Fibroblast of lung (primary cell): ENCODE measurements around the gene RRH. TPM values are rescaled to one million over a fixed set of nuclear protein-coding genes. Genes with fewer than 3 reads are reported as not detected.
"Not testable (repeated sequence)": the region's sequence is repeated elsewhere in the genome, so short reads cannot be mapped to it uniquely, and the experiment has no call there.

ENCODE experiments used
- DNase-seq, 2 donors: peaks; one replicate each; pipeline versions ENCODE4 v3.0.0 to v3.0.0-alpha.2; 2010; ENCODE audit warnings: low read depth in 2 of 2
- H2AFZ ChIP-seq: 2 replicates; pipeline ENCODE4 v1.5.1; 2012; ENCODE audit warnings: low read length, control low read depth, inconsistent platforms
- H3K27ac ChIP-seq: 2 replicates; pipeline ENCODE4 v1.5.1; 2011; ENCODE audit warnings: low read length, control low read depth; ENCODE audit not compliant: insufficient read depth
- H3K27me3 ChIP-seq: 2 replicates; pipeline ENCODE4 v1.5.1; 2011; ENCODE audit warnings: mild to moderate bottlenecking, low read length; ENCODE audit not compliant: control insufficient read depth, insufficient read depth
- H3K36me3 ChIP-seq: 2 replicates; pipeline ENCODE4 v1.5.1; 2011; ENCODE audit warnings: low read length; ENCODE audit not compliant: control insufficient read depth, insufficient read depth
- H3K4me1 ChIP-seq: 2 replicates; pipeline ENCODE4 v1.5.1; 2011; ENCODE audit warnings: low read length; ENCODE audit not compliant: control insufficient read depth, insufficient read depth; ENCODE audit errors: extremely low read depth
- H3K4me2 ChIP-seq: 2 replicates; pipeline ENCODE4 v1.5.1; 2011; ENCODE audit warnings: low read length, control low read depth; ENCODE audit not compliant: insufficient read depth; ENCODE audit errors: extremely low read depth
- H3K4me3 ChIP-seq, 4 experiments: fragments of 200-600 bp in 1 of 4; sonication (generic) in 1 of 4; replicated peaks in 1 of 4; 2 replicates each; pipeline ENCODE4 v1.5.1; 2011 to 2016; ENCODE audit warnings: low read length in 4 of 4, low read depth in 3 of 4, mild to moderate bottlenecking in 3 of 4, control low read depth in 2 of 4, inconsistent platforms in 1 of 4, mixed read lengths in 1 of 4; ENCODE audit not compliant: insufficient read depth in 1 of 4; ENCODE audit errors: control extremely low read depth in 1 of 4
- H3K79me2 ChIP-seq: 2 replicates; pipeline ENCODE4 v1.5.1; 2012; ENCODE audit warnings: mild to moderate bottlenecking, low read length, inconsistent platforms; ENCODE audit not compliant: control insufficient read depth, insufficient read depth
- H3K9ac ChIP-seq: 2 replicates; pipeline ENCODE4 v1.5.1; 2011; ENCODE audit warnings: mild to moderate bottlenecking, low read length, control low read depth; ENCODE audit not compliant: insufficient read depth
- H3K9me3 ChIP-seq: 2 replicates; pipeline ENCODE4 v1.5.1; 2012; ENCODE audit warnings: low read depth, low read length; ENCODE audit not compliant: control insufficient read depth, insufficient read depth
- H4K20me1 ChIP-seq: 2 replicates; pipeline ENCODE4 v1.5.1; 2011; ENCODE audit warnings: low read length; ENCODE audit not compliant: control insufficient read depth, insufficient read depth; ENCODE audit errors: extremely low read depth
- CTCF ChIP-seq, 2 donors: IDR thresholded peaks in 1 of 2; conservative IDR thresholded peaks in 1 of 2; 1 replicate in 1 of 2; 2 replicates in 1 of 2; pipeline ENCODE4 v1.5.1; 2011 to 2012; ENCODE audit warnings: low read length in 2 of 2, control low read depth in 1 of 2, inconsistent platforms in 1 of 2, low read depth in 1 of 2, mild to moderate bottlenecking in 1 of 2
- EZH2 ChIP-seq: IDR thresholded peaks from 2 replicates; pipeline ENCODE4 v1.5.1; 2012; ENCODE audit warnings: low read length, control low read depth, mild to moderate bottlenecking; ENCODE audit errors: missing control alignments
- polyA plus RNA-seq, 2 donors: library from polyadenylated mRNA; depleted of rRNA in 1 of 2; stranded (reverse) in 1 of 2; unstranded in 1 of 2; fragments of >200 nt; gene quantifications; 2 replicates each; pipeline ENCODE4 v1.2.1, GENCODE V29; 2011 to 2012; ENCODE audit warnings: missing spikeins in 1 of 2
- total RNA-seq: library from RNA; depleted of rRNA; stranded (reverse); fragments of >200 nt; gene quantifications from 2 replicates; pipeline ENCODE4 v1.2.1, GENCODE V29; 2014

Gene RRH
- total and polyA plus RNA-seq, 2 donors (not counting 1 experiment from before 2014, with no cell fraction given) = under 0.01 to 0.08 TPM

DNA sequence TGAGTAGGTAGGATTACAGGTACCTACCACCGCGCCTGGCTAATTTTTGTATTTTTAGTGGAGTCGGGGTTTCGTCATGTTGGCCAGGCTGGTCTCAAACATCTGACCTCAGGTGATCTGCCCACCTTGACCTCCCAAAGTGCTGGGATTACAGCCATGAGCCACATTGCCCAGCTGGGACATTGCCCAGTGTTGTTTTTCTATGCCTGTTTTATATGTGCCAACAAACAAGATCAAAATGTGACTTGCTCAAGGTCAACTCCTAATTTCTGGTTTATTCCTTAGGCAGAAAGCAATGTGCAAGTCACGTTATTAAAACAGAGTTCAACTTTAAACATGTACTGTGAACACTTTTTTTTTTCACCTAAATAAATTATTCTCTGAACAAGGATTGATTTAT, 22.8 kb downstream of the RRH start:
- no peaks in the 10 kb centered on the region for H3K9me3 ChIP-seq
- no peak overlapping the region for H3K4me2 ChIP-seq
- TF ChIP-seq EZH2 = no peak
- no peak for TF ChIP-seq CTCF (conservative IDR thresholded peaks at IDR 0.05 in 1 of 2, IDR thresholded peaks at IDR 0.05 in 1 of 2; ENCODE audit: low read depth in 1 of 2, low read length in 2 of 2)
- H3K27me3 ChIP-seq = no peaks in the 10 kb centered on the region
- H3K79me2 ChIP-seq = no peaks in the 10 kb centered on the region
- H4K20me1 ChIP-seq = no peaks in the 10 kb centered on the region
- no peaks in the 10 kb centered on the region for H3K36me3 ChIP-seq
- DNase-seq = no peak
- no peak overlapping the region for H3K9ac ChIP-seq
- no peaks in the 10 kb centered on the region for H3K4me1 ChIP-seq
- no peak overlapping the region for H2AFZ ChIP-seq
- no peak overlapping the region for H3K27ac ChIP-seq
- H3K4me3 ChIP-seq = no peak overlapping the region

- H3K27ac ChIP-seq, H3K4me3 ChIP-seq, H3K9me3 ChIP-seq, H3K27me3 ChIP-seq, H3K4me1 ChIP-seq, H3K4me2 ChIP-seq, DNase-seq, H3K36me3 ChIP-seq, H3K9ac ChIP-seq, H4K20me1 ChIP-seq, H2AFZ ChIP-seq, H3K79me2 ChIP-seq: not testable (repeated sequence)
Measured at GRCh38 chr4:109859426-109860300, 31.9 kb downstream of the RRH start.

DNA sequence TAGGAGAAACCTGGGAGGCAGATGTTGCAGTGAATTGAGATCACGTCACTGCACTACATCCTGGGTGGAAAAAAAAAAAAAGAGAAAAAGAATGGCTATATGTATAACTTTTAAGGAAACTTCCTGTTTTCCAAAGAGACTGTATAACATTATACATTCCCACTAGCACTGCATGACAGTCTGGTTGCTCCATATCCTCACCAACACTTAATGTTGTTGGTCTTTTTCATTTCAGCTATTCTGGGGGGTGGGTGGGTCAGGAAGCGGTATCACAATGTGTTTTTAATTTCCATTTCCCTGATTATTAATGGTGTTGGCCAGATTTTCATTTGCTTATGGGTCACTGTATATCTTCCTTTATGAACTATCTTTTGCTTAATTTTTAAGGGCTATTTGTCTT, 33.5 kb downstream of the RRH start:
- H2AFZ ChIP-seq = no peak overlapping the region
- H3K79me2 ChIP-seq = no peaks in the 10 kb centered on the region
- no peak overlapping the region for H3K4me2 ChIP-seq
- H3K4me1 ChIP-seq = no peaks in the 10 kb centered on the region
- no peak overlapping the region for H3K9ac ChIP-seq
- H3K9me3 ChIP-seq = no peaks in the 10 kb centered on the region
- no peaks in the 10 kb centered on the region for H3K27me3 ChIP-seq
- H3K27ac ChIP-seq = no peak overlapping the region
- H4K20me1 ChIP-seq = no peaks in the 10 kb centered on the region
- H3K4me3 ChIP-seq = no peak overlapping the region
- no peak for TF ChIP-seq CTCF (conservative IDR thresholded peaks at IDR 0.05 in 1 of 2, IDR thresholded peaks at IDR 0.05 in 1 of 2; ENCODE audit: low read depth in 1 of 2, low read length in 2 of 2)
- TF ChIP-seq EZH2 = no peak
- DNase-seq = no peak
- H3K36me3 ChIP-seq = no peaks in the 10 kb centered on the region
